Cardiac atrium fibroblast (primary cell): Measurements from ENCODE around the gene MED28. TPM values are rescaled to one million over a fixed set of nuclear protein-coding genes. Genes with fewer than 3 reads are reported as not detected.

ENCODE experiments used
- total RNA-seq: library from RNA; depleted of rRNA; stranded (reverse); fragments of >200 nt; gene quantifications from 2 replicates; pipeline ENCODE4 v1.2.3, GENCODE V29; 2015

Gene MED28, protein sequence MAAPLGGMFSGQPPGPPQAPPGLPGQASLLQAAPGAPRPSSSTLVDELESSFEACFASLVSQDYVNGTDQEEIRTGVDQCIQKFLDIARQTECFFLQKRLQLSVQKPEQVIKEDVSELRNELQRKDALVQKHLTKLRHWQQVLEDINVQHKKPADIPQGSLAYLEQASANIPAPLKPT
- total RNA-seq = 3.2 and 14.4 TPM in 2 replicates

DNA sequence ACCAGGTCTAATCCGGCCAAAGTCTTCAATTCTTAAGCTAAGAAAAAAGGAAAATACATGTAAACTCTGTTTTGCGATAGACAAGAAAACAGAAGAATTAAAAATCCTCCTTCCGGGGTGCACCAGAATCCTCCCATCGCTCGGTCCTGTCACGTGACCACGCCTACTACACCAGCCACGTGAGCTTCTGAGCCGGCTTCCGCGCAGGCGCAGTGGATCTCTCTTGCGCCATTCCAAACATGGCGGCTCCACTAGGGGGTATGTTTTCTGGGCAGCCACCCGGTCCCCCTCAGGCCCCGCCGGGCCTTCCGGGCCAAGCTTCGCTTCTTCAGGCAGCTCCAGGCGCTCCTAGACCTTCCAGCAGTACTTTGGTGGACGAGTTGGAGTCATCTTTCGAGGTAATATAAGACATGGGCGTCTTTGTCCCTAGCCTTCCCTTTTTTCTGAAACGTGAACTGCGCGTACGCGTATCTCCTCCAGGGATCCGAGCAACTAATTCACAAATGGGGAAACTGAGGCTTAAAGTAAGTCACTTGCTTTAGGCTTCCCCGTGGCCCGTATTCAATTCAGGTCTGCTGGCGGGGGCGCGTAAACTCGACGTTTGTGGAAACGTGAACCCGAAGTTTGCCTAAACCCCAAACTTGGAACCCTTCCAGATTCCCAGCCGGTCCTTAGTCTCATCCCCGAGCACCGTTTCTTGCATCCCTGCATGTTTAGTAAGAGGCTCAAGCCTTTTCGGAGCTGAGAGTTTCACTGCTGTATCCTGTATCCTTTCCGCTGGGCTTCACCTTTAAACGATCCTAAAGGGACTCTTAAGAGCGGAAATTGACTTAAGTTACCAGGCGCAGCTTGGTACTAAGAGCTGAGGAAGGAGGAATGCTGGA is at the start of gene MED28:
TSS of gene MED28 (plus strand) at position 226 of the 884 bp plus-strand sequence. CDS start at position 240, 14 bp downstream.

DNA sequence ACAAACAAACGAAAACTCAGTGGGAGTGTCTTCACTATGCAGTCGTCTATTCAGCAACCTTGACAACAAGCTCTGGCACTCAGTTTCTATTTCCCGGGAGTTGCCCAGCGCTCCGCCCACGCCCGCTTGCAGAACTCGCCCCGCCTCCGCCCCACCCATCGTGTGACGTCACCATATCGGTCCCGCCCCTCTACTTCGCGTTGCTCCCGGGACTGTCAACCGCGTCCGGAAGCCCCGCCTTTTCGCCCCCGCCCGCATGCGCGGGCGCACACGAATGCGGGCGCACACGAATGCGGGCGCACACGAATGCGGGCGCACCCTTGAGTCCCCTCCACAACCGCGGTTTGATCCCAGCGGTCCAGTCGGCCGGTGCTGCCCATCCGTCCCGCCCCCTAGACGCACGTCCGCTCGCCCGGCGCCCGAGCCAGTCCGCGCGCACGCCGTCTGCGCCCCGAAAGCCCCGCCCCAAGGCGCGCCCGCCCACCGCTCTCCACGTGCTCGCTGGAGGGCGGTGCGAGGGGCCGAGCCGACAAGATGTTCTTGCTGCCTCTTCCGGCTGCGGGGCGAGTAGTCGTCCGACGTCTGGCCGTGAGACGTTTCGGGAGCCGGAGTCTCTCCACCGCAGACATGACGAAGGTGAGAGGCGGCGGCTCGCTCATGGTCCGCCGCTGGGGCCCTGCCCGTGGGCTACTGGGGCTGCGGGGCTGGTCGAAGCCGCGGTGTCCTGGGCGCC is 37.3 kb upstream of the MED28 start, which contains the start of gene LAP3:
TSS of gene LAP3 (plus strand) at position 267 of the 733 bp plus-strand sequence. CDS start at position 535, 268 bp downstream.

Other genes starting within 250 kb of the MED28 start
- gene QDPR, start 102.6 kb upstream of the MED28 start, total RNA-seq = 9.6 and 18.8 TPM in 2 replicates
- gene CLRN2, start 99.5 kb upstream of the MED28 start, total RNA-seq = not detected in 2 replicates
- gene LAP3, start 37.4 kb upstream of the MED28 start, total RNA-seq = 83.6 and 102 TPM in 2 replicates
- under 0.01 TPM in 1 of 2 replicates, not detected in the other for gene FAM184B, start 167.0 kb downstream of the MED28 start, total RNA-seq
- 11.2 and 12.3 TPM in 2 replicates for gene DCAF16, start 196.1 kb downstream of the MED28 start, total RNA-seq
- 7.6 and 10.7 TPM in 2 replicates for gene NCAPG, start 196.3 kb downstream of the MED28 start, total RNA-seq